OCI-LY1 (cell line): ENCODE results near the gene SESN2.

Source experiments
- EZH2 ChIP-seq: fragments of 200-600 bp; sonication (generic), shearing (Covaris generic); IDR thresholded peaks from 2 replicates; pipeline ENCODE4 v1.8.0; 2017; ENCODE audit warnings: borderline replicate concordance, mixed run types, mild to moderate bottlenecking, antibody characterized with exemption, low read length, moderate library complexity, mixed read lengths
- TF ChIP-seq, protein P1 (sequence below): fragments of 200-600 bp; sonication (generic), shearing (Covaris generic); IDR thresholded peaks from 2 replicates; pipeline ENCODE4 v1.5.1; 2017; ENCODE audit warnings: mild to moderate bottlenecking, antibody characterized with exemption, low read length, moderate library complexity, mixed read lengths

DNA sequence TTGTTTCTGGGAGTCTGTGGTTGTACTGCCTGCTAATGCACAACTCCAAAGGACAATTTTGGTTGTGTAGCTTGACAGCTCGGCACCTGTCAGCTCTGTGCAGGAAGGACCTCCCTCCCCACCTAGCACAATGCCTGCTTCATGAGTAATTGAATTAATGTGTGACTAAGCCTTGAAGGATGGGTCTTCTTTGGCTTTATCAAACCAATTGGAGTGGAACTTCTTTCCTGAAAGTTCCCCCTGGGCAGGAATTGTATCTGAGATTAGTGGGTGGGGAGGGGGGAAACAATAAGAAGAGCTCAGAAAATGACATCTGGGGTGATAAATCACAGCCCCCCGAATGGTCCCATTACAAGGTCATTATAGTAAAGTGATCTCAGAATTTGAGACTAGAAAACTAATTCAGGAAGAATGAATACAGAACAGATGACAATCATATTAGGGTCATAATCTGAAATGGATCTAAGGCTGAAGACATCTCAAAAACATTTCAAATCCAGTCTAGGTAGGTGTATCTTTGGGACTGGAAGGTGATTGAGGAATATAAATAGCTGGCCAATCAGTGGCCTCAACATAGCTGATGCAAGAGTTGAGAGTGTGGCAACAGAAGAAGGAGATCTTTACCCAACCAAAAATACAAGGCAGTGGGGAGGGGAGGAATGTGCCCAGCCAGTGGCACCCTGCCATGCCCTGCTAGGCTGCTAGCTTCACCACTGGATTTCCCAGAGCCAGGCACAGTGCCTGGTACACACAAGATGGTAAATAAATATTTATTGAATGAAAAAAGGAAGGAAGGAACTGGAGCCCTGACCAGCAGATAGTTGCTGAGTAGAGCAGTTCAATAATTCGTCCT lies 10.1 kb upstream of the SESN2 start:
- TF ChIP-seq, protein P1, sequence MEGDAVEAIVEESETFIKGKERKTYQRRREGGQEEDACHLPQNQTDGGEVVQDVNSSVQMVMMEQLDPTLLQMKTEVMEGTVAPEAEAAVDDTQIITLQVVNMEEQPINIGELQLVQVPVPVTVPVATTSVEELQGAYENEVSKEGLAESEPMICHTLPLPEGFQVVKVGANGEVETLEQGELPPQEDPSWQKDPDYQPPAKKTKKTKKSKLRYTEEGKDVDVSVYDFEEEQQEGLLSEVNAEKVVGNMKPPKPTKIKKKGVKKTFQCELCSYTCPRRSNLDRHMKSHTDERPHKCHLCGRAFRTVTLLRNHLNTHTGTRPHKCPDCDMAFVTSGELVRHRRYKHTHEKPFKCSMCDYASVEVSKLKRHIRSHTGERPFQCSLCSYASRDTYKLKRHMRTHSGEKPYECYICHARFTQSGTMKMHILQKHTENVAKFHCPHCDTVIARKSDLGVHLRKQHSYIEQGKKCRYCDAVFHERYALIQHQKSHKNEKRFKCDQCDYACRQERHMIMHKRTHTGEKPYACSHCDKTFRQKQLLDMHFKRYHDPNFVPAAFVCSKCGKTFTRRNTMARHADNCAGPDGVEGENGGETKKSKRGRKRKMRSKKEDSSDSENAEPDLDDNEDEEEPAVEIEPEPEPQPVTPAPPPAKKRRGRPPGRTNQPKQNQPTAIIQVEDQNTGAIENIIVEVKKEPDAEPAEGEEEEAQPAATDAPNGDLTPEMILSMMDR, result no peak
- no peak for TF ChIP-seq EZH2
